Endothelial cell (in vitro differentiated cells): ENCODE measurements around the gene ZNF786. TPM values are rescaled to one million over a fixed set of nuclear protein-coding genes. Genes with fewer than 3 reads are reported as not detected.

Source experiments
- DNase-seq: peaks from one replicate; pipeline ENCODE4 v3.0.0; 2021; ENCODE audit warnings: low spot score
- H3K27ac Mint-ChIP-seq: one replicate; pipeline ENCODE4 v1.8.0; 2021; ENCODE audit warnings: mixed read lengths, inconsistent platforms; ENCODE audit not compliant: unreplicated experiment
- H3K27me3 Mint-ChIP-seq: one replicate; pipeline ENCODE4 v1.8.0; 2021; ENCODE audit warnings: mild to moderate bottlenecking, moderate library complexity, mixed read lengths, inconsistent platforms; ENCODE audit not compliant: unreplicated experiment
- H3K36me3 Mint-ChIP-seq: one replicate; pipeline ENCODE4 v1.8.0; 2021; ENCODE audit warnings: mild to moderate bottlenecking, low read depth, mixed read lengths, inconsistent platforms; ENCODE audit not compliant: unreplicated experiment
- H3K4me1 Mint-ChIP-seq: one replicate; pipeline ENCODE4 v1.8.0; 2021; ENCODE audit warnings: mild to moderate bottlenecking, mixed read lengths, inconsistent platforms; ENCODE audit not compliant: unreplicated experiment
- H3K4me3 Mint-ChIP-seq: one replicate; pipeline ENCODE4 v1.8.0; 2021; ENCODE audit warnings: mild to moderate bottlenecking, mixed read lengths, inconsistent platforms; ENCODE audit not compliant: unreplicated experiment
- H3K9me3 Mint-ChIP-seq: one replicate; pipeline ENCODE4 v1.8.0; 2021; ENCODE audit warnings: mixed read lengths, inconsistent platforms; ENCODE audit not compliant: unreplicated experiment
- CTCF ChIP-seq: fragments of 200-600 bp; sonication (generic); IDR thresholded peaks from one replicate; pipeline ENCODE4 v1.5.0; 2021; ENCODE audit warnings: antibody characterized with exemption; ENCODE audit not compliant: unreplicated experiment
- total RNA-seq: library from RNA; stranded (reverse); fragmentation: NEBNext Ultra II Directional; extraction: Animal tissue kit (Norgen Biotek cat#: 25700); gene quantifications from one replicate; pipeline ENCODE4 v1.2.1, GENCODE V29; 2021; ENCODE audit not compliant: unreplicated experiment

ZNF786 gene
- total RNA-seq, 1 donor from 2014 or later = 19.0 TPM

DNA sequence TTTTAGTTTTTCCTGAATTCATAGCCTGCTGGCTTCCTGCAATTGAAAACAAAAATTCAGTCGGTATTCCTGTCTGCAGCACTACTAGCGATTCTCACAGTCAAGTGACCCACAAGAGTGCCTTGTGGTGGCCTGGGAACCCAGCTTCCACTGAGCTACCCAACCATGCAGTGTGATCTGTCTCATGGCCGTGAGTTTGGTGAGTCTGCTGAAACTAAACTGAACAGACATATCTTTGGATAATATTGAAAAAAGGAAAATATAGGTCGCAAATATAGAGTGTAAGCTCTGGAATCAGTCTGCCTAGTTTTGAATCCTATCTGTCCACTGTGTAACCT is 18.1 kb downstream of the ZNF786 start:
- no peaks in the 10 kb centered on the region for H3K9me3 Mint-ChIP-seq
- H3K27me3 Mint-ChIP-seq = no peaks in the 10 kb centered on the region
- H3K4me3 Mint-ChIP-seq = peak overlapping the region; percentile 13
- H3K4me1 Mint-ChIP-seq = peaks cover 20% of the 10 kb centered on the region
- no peak for DNase-seq
- H3K36me3 Mint-ChIP-seq = peaks cover 35% of the 10 kb centered on the region
- TF ChIP-seq CTCF = no peak
- H3K27ac Mint-ChIP-seq = peak overlapping the region; percentile 96

DNA sequence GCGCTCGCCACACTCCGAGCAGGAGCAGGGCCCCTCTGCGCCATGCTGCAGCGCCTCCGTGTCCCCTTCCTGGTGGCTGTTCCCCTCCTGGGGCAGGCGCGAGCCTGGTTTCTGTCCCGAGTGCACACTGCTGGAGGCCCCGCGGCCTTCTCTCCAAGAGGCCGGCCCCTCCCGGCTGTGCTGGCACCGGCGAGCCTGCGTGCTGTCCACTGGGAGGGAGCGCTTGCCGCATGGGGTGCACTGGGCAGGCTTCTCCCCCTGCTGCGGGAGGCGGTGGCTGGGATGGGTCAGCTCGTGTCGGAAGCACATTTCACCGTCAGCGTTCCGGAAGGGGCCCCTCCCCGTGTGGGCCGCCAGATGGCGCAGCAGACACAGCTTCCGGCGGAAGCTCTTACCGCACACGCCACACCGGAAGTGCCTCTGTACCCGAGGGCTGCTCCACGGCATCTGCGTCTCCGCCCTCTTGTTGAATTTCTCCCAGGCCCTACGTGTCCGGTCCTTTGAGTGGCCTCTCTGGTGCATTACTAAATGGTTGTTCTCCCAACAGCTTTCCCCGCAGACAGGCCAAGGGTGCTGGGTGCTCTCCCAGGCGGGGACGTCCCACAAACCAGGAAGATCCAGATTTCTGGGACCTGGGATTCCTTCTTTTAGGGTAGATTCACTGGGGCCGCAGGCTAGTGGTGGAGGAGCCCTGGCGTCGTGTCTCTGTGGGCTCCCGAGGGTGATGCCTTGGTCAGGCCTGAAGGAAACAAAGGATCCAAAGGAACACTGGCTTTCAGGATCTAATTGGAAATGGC is 18.7 kb downstream of the ZNF786 start:
- peak; percentile 69 for DNase-seq
- peaks cover 31% of the 10 kb centered on the region for H3K36me3 Mint-ChIP-seq
- TF ChIP-seq CTCF = peak; percentile 87
- peaks cover 20% of the 10 kb centered on the region for H3K4me1 Mint-ChIP-seq
- H3K27me3 Mint-ChIP-seq = no peaks in the 10 kb centered on the region
- H3K4me3 Mint-ChIP-seq = peak overlapping the region; percentile 13
- H3K27ac Mint-ChIP-seq = peak overlapping the region; percentile 96
- no peaks in the 10 kb centered on the region for H3K9me3 Mint-ChIP-seq

DNA sequence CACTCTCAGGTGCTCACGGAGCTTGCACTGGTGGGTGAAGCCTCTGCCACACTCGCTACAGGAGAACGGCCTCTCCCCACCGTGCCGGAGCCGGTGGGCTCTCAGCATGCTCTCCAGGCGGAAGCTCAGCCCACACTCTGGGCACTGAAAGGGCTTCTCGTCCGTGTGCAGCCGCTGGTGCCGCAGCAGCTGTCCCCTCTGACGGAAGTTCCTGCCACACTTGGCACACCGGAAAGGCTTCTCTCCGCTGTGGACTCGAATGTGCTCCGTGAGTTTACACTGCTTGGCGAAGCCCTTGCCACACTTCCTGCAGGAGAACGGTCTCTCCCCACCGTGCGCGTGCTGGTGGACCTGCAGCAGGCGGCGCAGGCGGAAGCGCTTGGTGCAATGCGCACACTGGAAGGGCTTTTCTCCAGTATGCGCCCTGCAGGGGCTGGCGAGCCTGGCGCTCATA is 19.3 kb downstream of the ZNF786 start:
- no peak overlapping the region for H3K4me3 Mint-ChIP-seq
- peaks cover 20% of the 10 kb centered on the region for H3K4me1 Mint-ChIP-seq
- H3K27me3 Mint-ChIP-seq = no peaks in the 10 kb centered on the region
- no peaks in the 10 kb centered on the region for H3K9me3 Mint-ChIP-seq
- no peak for TF ChIP-seq CTCF
- H3K27ac Mint-ChIP-seq = no peak overlapping the region
- no peak for DNase-seq
- H3K36me3 Mint-ChIP-seq = peaks cover 27% of the 10 kb centered on the region

- TF ChIP-seq CTCF = no peak
- Mint-ChIP-seq H3K27me3 (peaks cover 3% of the 10 kb centered on the region), H3K9me3 (no peaks in the 10 kb centered on the region), H3K4me1 (peaks cover 20% of the 10 kb centered on the region), H3K36me3 (peaks cover 27% of the 10 kb centered on the region), H3K27ac (no peak overlapping the region), H3K4me3 (no peak overlapping the region)
- no peak for DNase-seq
Observed at GRCh38 chr7:149070372-149071125, 20.0 kb downstream of the ZNF786 start.

- DNase-seq = no peak
- H3K9me3 Mint-ChIP-seq = no peaks in the 10 kb centered on the region
- H3K27me3 Mint-ChIP-seq = peaks cover 3% of the 10 kb centered on the region
- peaks cover 27% of the 10 kb centered on the region for H3K36me3 Mint-ChIP-seq
- H3K27ac Mint-ChIP-seq = no peak overlapping the region
- peak overlapping the region; percentile 78 for H3K4me3 Mint-ChIP-seq
- peaks cover 14% of the 10 kb centered on the region for H3K4me1 Mint-ChIP-seq
- TF ChIP-seq CTCF = no peak
Observed at GRCh38 chr7:149067869-149068268, 22.6 kb downstream of the ZNF786 start.
